ENCODE results near the gene CDH12.
"Not testable (repeated sequence)": the region's sequence is repeated elsewhere in the genome, so short reads cannot be mapped to it uniquely, and the experiment has no call there.

The CDH12 gene

GRCh38 chr5:22774214-22774613 is 78.9 kb downstream of the CDH12 start:
- in situ Hi-C loops (cut with HindIII; ENCODE audit: low sequenced_read_pairs), result not testable (repeated sequence)

GRCh38 chr5:22764736-22765135 is 88.4 kb downstream of the CDH12 start:
- in situ Hi-C loops (cut with HindIII; ENCODE audit: low sequenced_read_pairs), result no loop called here

DNA sequence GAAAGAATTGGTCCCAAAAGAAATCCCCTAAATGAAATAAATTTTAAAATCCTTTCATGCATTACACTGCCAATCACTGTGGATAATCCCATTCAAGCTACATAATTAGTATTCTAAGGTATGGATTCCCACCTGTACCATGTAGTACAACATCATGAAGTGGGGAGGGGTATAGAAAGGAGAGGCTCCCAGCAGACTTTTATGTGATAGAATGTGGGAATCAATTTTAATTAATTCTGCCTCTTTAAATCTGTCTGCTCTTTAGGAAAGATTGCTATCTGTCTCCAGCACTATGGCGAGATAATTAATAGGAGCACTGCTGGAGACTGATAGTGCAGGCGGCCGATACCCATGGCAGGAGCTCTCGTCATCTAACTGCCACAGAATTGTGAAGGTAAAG is 95.4 kb downstream of the CDH12 start:
- in situ Hi-C loops (cut with HindIII; ENCODE audit: low sequenced_read_pairs), result no loop called here

- in situ Hi-C loops (cut with HindIII; ENCODE audit: low sequenced_read_pairs), result no loop called here
Observed at GRCh38 chr5:22754155-22754554, 99.0 kb downstream of the CDH12 start.

- in situ Hi-C loops (cut with HindIII; ENCODE audit: low sequenced_read_pairs), result no loop called here
Observed at GRCh38 chr5:22751536-22751935, 101.6 kb downstream of the CDH12 start.

- in situ Hi-C loops (cut with HindIII; ENCODE audit: low sequenced_read_pairs), result no loop called here
Observed at GRCh38 chr5:22736443-22737003, 116.6 kb downstream of the CDH12 start.

GRCh38 chr5:22734907-22735306 is 118.2 kb downstream of the CDH12 start:
- in situ Hi-C loops (cut with HindIII; ENCODE audit: low sequenced_read_pairs), result no loop called here

GRCh38 chr5:22728610-22729009 is 124.5 kb downstream of the CDH12 start:
- in situ Hi-C loops (cut with HindIII; ENCODE audit: low sequenced_read_pairs), result no loop called here

- in situ Hi-C loops (cut with HindIII; ENCODE audit: low sequenced_read_pairs), result no loop called here
Observed at GRCh38 chr5:22722491-22722890, 130.7 kb downstream of the CDH12 start.

DNA sequence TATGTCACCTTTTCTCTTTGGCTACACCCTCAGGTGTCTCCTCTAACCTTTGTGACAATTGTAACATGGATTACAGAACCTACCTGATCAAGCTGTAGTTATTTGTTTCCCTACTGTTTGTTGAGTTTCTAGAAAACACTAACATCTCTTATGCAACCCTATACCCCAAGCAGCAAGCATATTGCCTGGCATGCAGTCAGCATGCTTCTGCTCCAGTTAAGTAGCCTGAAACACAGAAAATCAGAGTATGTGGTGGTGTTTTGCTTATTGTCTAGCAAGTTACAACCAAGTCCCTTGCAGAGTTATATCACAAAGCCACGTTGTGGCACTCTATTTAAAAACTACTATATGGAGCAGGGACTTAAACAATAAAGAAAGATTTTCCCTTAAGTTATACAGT is 131.1 kb downstream of the CDH12 start:
- in situ Hi-C loops (cut with HindIII; ENCODE audit: low sequenced_read_pairs), result no loop called here

- in situ Hi-C loops (cut with HindIII; ENCODE audit: low sequenced_read_pairs), result no loop called here
Observed at GRCh38 chr5:22719842-22720241, 133.3 kb downstream of the CDH12 start.

DNA sequence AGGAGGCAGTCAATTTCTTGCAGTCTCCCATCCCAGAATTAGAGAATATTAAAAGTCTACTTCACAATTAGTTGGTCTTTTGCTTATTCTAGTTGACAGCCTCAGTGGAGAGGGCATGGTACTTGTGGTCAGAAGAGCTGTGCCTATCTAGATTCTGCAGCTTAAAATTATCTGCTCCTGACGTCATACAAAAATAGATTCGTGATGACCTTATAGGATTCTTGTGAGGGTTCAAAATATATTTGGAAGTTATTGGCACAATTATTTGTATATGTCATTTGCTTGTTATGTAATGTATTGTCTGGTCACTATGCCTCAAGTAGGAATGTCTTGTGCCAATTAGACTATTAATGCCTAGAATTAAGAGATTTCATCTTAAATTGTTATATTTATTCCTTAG is 142.5 kb downstream of the CDH12 start:
- in situ Hi-C loops (cut with HindIII; ENCODE audit: low sequenced_read_pairs), result no loop called here

DNA sequence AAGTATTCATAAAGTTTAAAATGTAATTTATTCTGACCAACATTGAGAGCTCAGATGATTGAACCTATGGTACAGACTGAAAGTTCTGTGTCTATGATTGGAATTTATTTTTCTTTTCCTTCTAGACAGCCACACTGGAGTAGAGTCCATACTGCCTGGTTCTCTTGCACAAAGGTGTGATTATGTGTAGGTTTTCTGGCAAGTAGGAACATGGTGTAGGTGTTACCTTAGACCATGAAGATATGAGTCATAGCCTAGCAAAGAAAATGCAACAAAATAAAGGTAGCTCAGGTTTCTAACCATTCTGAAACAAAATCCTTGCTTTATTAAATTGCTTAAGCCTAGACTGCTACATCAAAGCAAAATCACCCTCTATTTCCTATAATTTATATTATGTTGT is 143.4 kb downstream of the CDH12 start:
- in situ Hi-C loops (cut with HindIII; ENCODE audit: low sequenced_read_pairs), result no loop called here

- in situ Hi-C loops (cut with HindIII; ENCODE audit: low sequenced_read_pairs), result no loop called here
Observed at GRCh38 chr5:22708770-22709328, 144.3 kb downstream of the CDH12 start.

DNA sequence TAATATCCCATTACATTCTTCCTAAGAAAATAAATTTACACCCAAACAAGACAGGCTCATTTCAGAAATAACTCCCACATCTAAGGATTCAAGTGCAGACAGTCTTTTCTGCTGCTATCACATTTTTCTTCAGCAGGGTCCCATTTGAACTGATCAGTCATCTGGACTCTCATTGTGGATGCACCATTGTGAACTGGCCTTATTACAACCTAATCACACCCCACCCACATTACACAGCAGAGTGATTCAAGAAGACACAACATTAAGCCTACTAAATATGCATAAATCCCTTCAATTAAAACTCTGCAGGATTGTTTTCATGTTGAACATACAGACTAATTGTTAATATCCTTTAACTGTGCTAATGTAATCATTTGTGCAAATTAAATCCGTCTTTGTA is 146.2 kb downstream of the CDH12 start:
- in situ Hi-C loops (cut with HindIII; ENCODE audit: low sequenced_read_pairs), result no loop called here

- in situ Hi-C loops (cut with HindIII; ENCODE audit: low sequenced_read_pairs), result no loop called here
Observed at GRCh38 chr5:22699319-22699718, 153.8 kb downstream of the CDH12 start.

DNA sequence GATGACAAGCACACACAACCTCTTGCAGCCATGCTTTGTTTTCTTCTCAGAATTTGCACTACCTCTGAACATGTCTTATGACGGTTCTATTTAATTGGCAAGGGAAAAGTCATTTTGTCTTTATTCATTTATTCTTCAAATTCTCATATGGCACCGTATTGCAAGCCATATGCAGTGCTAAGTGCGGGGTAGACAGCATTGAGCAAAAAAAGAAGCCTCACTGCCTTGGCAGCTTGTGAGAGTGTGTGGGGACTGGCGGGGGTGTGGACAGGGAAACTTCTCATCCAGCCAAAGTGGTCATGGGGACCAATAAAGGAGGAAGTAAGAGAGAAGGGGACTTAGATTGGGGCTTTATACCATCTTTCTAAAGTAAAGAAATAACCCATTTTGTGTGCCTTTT is 160.0 kb downstream of the CDH12 start:
- in situ Hi-C loops (cut with HindIII; ENCODE audit: low sequenced_read_pairs), result no loop called here

GRCh38 chr5:22683050-22683449 is 170.1 kb downstream of the CDH12 start:
- in situ Hi-C loops (cut with HindIII; ENCODE audit: low sequenced_read_pairs), result no loop called here

GRCh38 chr5:22678886-22679285 is 174.3 kb downstream of the CDH12 start:
- in situ Hi-C loops (cut with HindIII; ENCODE audit: low sequenced_read_pairs), result no loop called here

DNA sequence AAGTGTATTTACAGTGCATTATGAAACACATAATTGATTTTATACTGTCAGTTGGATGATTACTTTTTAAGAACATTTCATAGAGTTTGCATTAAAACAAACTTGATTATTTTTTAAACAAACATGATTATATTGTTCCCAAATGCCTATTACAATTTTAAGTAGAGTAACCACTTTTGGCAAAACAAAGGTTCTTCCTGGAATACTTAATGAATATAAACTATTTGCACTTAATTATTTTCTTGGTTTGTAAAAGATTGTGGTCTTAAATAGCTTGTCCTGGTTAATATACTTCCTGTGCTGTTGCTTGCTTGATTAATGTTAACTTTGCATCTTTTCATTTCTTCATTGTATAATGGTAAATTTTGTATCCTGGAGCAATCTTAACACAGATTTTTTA is 180.0 kb downstream of the CDH12 start:
- in situ Hi-C loops (cut with HindIII; ENCODE audit: low sequenced_read_pairs), result no loop called here

DNA sequence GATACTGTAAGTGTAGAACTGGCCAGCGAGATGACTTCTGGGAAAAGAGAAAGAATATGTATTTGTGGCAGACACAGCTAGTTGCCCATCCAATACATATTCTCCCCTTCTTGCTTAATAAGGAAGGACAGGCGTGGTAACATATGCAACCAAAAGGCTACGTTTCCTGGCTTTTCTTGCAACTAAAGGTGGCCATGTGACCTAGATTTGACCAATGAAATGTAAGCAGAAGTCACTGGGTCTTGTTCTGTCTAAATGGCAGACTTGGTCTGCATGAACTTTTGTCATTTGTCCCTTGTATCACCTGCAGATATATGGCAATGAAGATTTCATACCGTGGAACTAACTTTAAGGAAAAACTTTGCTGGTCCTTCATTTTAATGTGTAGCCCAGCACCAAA is 183.8 kb downstream of the CDH12 start:
- in situ Hi-C loops (cut with HindIII; ENCODE audit: low sequenced_read_pairs), result no loop called here

- in situ Hi-C loops (cut with HindIII; ENCODE audit: low sequenced_read_pairs), result no loop called here
Observed at GRCh38 chr5:22665801-22666200, 187.3 kb downstream of the CDH12 start.

GRCh38 chr5:22663134-22663533 is 190.0 kb downstream of the CDH12 start:
- in situ Hi-C loops (cut with HindIII; ENCODE audit: low sequenced_read_pairs), result no loop called here

Measured in DLD1 (cell line).